Body of pancreas (tissue), 4 donors: ENCODE results near the gene DNMBP. TPM values are rescaled to one million over a fixed set of nuclear protein-coding genes. Genes with fewer than 3 reads are reported as not detected.

Experiments used
- ATAC-seq: fragments of 150-250 bp; one replicate; pipeline ENCODE4 v1.9.1; 2016
- DNase-seq, 4 donors: peaks; one replicate each; pipeline ENCODE4 v3.0.0-alpha.2; 2019
- H3K27ac ChIP-seq, 4 donors: fragments of 200-600 bp; sonication (generic); 1 replicate in 3 of 4; 2 replicates in 1 of 4; pipeline versions ENCODE4 v1.5.1 to v1.6.1; 2016 to 2019; ENCODE audit warnings: mild to moderate bottlenecking in 1 of 4, mixed read lengths in 1 of 4, moderate library complexity in 1 of 4
- H3K27me3 ChIP-seq, 2 donors: fragments of 200-600 bp; sonication (generic); one replicate each; pipeline ENCODE4 v1.6.0; 2016; ENCODE audit warnings: mild to moderate bottlenecking in 1 of 2
- H3K36me3 ChIP-seq, 2 donors: fragments of 200-600 bp; sonication (generic); replicated peaks in 1 of 2; 2 replicates each; pipeline ENCODE4 v1.5.1; 2016; ENCODE audit warnings: low read depth in 2 of 2; ENCODE audit not compliant: insufficient read depth in 1 of 2
- H3K4me1 ChIP-seq: fragments of 200-600 bp; sonication (generic); one replicate; pipeline ENCODE4 v1.6.0; 2016
- H3K4me3 ChIP-seq, 2 donors: fragments of 200-600 bp; sonication (generic); 1 replicate in 1 of 2; 2 replicates in 1 of 2; pipeline ENCODE4 v1.5.1; 2016 to 2019
- H3K9me3 ChIP-seq, 3 donors: fragments of 200-600 bp; sonication (generic); 1 replicate in 2 of 3; 2 replicates in 1 of 3; pipeline ENCODE4 v1.5.1; 2016
- POLR2A ChIP-seq, 3 donors: fragments of 450-650 bp; IDR thresholded peaks; one replicate each; pipeline ENCODE4 v1.6.1; 2016; ENCODE audit warnings: antibody characterized with exemption in 3 of 3, mild to moderate bottlenecking in 2 of 3
- WGBS, 2 donors: methylation state at CpG; one replicate each; pipeline ENCODE4 v1.1.5; 2017; 5-methylcytosine and 5-hydroxymethylcytosine counted together
- intact Hi-C: fragments of 100-400 bp; cut with DNase I; formaldehyde crosslinking; loops from one replicate; pipeline ENCODE4 v1.15.1; 2023
- total RNA-seq, 2 donors: library from RNA; depleted of rRNA; stranded (reverse); fragments of >200 nt; gene quantifications; one replicate each; pipeline ENCODE4 v1.1.0, GENCODE V29; 2016
- TF ChIP-seq, protein P1 (sequence below), 7 experiments: fragments of 450-650 bp in 4 of 7; fragments of 200-600 bp in 3 of 7; sonication (generic) in 3 of 7; IDR thresholded peaks; one replicate each; pipeline ENCODE4 v1.5.1; 2016 to 2019; ENCODE audit warnings: antibody characterized with exemption in 7 of 7

DNMBP gene
- total RNA-seq, 2 donors from 2014 or later, result 11.5 to 19.2 TPM

- H3K4me3 ChIP-seq, result no peak overlapping the region
- ATAC-seq, result no peak
- no peaks in the 10 kb centered on the region for H3K36me3 ChIP-seq
- WGBS, 2 donors, result 49 to 56% methylated on average over 2 of the region's 2 CpGs
- H3K27me3 ChIP-seq, result no peaks in the 10 kb centered on the region
- no peaks in the 10 kb centered on the region for H3K4me1 ChIP-seq
- no peak for DNase-seq
- no peak for TF ChIP-seq POLR2A (IDR thresholded peaks at IDR 0.05)
- TF ChIP-seq, protein P1, sequence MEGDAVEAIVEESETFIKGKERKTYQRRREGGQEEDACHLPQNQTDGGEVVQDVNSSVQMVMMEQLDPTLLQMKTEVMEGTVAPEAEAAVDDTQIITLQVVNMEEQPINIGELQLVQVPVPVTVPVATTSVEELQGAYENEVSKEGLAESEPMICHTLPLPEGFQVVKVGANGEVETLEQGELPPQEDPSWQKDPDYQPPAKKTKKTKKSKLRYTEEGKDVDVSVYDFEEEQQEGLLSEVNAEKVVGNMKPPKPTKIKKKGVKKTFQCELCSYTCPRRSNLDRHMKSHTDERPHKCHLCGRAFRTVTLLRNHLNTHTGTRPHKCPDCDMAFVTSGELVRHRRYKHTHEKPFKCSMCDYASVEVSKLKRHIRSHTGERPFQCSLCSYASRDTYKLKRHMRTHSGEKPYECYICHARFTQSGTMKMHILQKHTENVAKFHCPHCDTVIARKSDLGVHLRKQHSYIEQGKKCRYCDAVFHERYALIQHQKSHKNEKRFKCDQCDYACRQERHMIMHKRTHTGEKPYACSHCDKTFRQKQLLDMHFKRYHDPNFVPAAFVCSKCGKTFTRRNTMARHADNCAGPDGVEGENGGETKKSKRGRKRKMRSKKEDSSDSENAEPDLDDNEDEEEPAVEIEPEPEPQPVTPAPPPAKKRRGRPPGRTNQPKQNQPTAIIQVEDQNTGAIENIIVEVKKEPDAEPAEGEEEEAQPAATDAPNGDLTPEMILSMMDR (IDR thresholded peaks at IDR 0.05), result no peak
- no peak overlapping the region for H3K27ac ChIP-seq
- no peaks in the 10 kb centered on the region for H3K9me3 ChIP-seq
- intact Hi-C loops, result no loop called here
Measured at GRCh38 chr10:100045592-100045991, 35.8 kb upstream of the DNMBP start.

- WGBS, 2 donors, result 46 to 62% methylated on average over 3 of the region's 3 CpGs
- H3K36me3 ChIP-seq, result no peaks in the 10 kb centered on the region
- no peak overlapping the region for H3K27ac ChIP-seq
- no peaks in the 10 kb centered on the region for H3K9me3 ChIP-seq
- no peak overlapping the region for H3K4me3 ChIP-seq
- peak in 1 of 4 donors; percentile 26 for DNase-seq
- ATAC-seq, result peak; percentile 48
- intact Hi-C loops, result no loop called here
- H3K27me3 ChIP-seq, result no peaks in the 10 kb centered on the region
- no peaks in the 10 kb centered on the region for H3K4me1 ChIP-seq
- TF ChIP-seq POLR2A (IDR thresholded peaks at IDR 0.05), result no peak
- TF ChIP-seq, protein P1 (IDR thresholded peaks at IDR 0.05), result no peak
Measured at GRCh38 chr10:100043796-100044195, 34.0 kb upstream of the DNMBP start.

GRCh38 chr10:100043344-100043743 is 33.6 kb upstream of the DNMBP start:
- Histone ChIP-seq H3K36me3 (no peaks in the 10 kb centered on the region), H3K4me1 (no peaks in the 10 kb centered on the region), H3K27ac (no peak overlapping the region), H3K27me3 (no peaks in the 10 kb centered on the region), H3K4me3 (no peak overlapping the region), H3K9me3 (no peaks in the 10 kb centered on the region)
- DNase-seq (no peak), ATAC-seq (no peak)
- WGBS, 2 donors, result 69 to 80% methylated on average over 2 of the region's 2 CpGs
- intact Hi-C loops, result no loop called here
- TF ChIP-seq, protein P1 (IDR thresholded peaks at IDR 0.05), result no peak
- TF ChIP-seq POLR2A (IDR thresholded peaks at IDR 0.05), result no peak

DNA sequence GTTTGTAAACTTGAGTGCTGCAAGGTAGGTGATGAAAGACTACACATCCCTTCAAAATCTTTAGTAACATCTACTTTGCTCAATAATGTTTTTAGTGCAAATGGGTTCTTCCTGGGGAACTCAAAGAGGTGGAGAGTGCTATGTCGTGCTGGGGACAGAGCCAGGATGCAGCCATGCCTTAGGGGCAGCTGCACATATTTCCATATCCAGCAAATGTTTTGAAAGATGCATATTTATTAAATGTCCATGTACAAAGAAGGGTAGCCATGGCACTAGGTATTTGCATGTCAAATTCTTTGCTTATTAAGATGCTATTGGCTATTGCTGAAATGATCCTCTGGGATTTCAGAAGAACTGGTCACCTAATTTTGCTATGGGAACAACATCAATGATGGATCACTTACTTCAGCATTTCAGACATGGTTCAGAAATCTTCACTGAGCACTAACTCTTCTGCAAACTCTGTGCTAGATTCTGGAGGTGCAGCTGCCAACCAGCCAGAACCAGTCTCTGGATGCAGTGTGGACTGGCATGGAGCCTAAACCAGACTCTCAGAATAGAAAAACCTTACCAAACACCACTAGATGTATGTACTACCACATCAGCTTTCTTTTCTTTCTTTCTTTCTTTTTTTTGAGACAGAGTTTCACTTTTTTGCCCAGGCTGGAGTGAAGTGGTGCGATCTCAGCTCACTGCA is 31.7 kb upstream of the DNMBP start:
- H3K4me1 ChIP-seq, result no peaks in the 10 kb centered on the region
- 79 to 81% methylated on average over 2 of the region's 2 CpGs for WGBS, 2 donors
- no peak for ATAC-seq
- intact Hi-C loops, result no loop called here
- no peaks in the 10 kb centered on the region for H3K9me3 ChIP-seq
- no peak for TF ChIP-seq POLR2A (IDR thresholded peaks at IDR 0.05)
- TF ChIP-seq, protein P1 (IDR thresholded peaks at IDR 0.05), result no peak
- H3K4me3 ChIP-seq, result no peak overlapping the region
- no peak for DNase-seq
- H3K27ac ChIP-seq, result no peak overlapping the region
- no peaks in the 10 kb centered on the region for H3K27me3 ChIP-seq
- no peaks in the 10 kb centered on the region for H3K36me3 ChIP-seq

- H3K4me1 ChIP-seq, result no peaks in the 10 kb centered on the region
- no peaks in the 10 kb centered on the region for H3K36me3 ChIP-seq
- H3K9me3 ChIP-seq, result no peaks in the 10 kb centered on the region
- no peak for ATAC-seq
- no peak for DNase-seq
- TF ChIP-seq, protein P1 (IDR thresholded peaks at IDR 0.05), result no peak
- no peak for TF ChIP-seq POLR2A (IDR thresholded peaks at IDR 0.05)
- H3K27me3 ChIP-seq, result no peaks in the 10 kb centered on the region
- intact Hi-C loops, result no loop called here
- no peak overlapping the region for H3K4me3 ChIP-seq
- H3K27ac ChIP-seq, result no peak overlapping the region
- WGBS, 2 donors, result 43 to 59% methylated on average over 1 of the region's 1 CpG
Measured at GRCh38 chr10:100038561-100039071, 28.9 kb upstream of the DNMBP start.
